Stimulated activated CD8-positive, alpha-beta memory T cell treated with anti-CD3 and anti-CD28 coated beads, Interleukin-15, amount 100 ng/mL, for 48 hours (primary cell): ENCODE results near the gene CLPTM1L.

Source experiments
- DNase-seq, 2 donors: peaks; one replicate each; pipeline ENCODE4 v3.0.0-alpha.2; 2020; ENCODE audit warnings: low read depth in 2 of 2

CLPTM1L gene

GRCh38 chr5:1315018-1315708 is 29.7 kb downstream of the CLPTM1L start:
- DNase-seq, result no peak

GRCh38 chr5:1314564-1314982 is 30.3 kb downstream of the CLPTM1L start:
- no peak for DNase-seq

DNA sequence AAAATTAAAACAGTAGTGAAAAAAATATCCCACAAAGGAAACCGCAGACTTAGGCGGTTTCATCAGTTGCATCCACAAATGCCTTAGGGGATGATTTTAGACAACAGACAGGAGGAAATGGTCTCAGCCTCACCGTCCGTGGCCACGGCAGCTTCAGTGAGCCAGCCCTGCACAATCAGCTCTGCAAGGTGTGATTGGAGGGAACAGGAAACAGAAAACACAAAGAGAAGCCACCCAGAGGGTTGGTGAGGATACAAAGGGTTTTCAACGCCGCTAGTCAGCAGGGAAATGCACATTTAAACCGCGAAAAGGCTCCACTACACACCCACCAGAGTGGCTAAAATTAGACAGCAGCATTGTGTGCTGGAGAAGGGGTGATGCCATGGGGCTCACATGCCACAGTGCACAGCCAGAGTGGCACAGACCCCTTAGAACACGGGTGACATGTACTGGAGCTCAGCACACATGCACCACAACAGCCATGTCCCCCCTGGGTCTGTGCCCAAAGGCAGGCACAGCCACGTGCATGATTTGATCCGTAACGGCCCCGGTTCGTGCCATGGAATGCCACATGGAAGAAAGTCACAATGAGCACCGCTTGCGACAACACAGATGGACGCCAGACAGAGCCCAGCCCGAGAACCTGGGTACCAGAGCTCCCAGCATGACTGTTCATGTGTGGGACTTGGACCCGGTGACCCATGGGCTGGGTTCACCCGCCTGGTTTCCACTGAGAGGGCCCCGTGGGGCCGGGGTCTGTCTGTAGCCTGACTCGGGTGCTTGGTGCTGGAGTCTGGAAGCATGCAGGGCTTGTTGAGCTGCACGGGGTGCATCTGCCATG is 31.7 kb downstream of the CLPTM1L start:
- DNase-seq, result peak in 1 of 2 donors; percentile 25

DNA sequence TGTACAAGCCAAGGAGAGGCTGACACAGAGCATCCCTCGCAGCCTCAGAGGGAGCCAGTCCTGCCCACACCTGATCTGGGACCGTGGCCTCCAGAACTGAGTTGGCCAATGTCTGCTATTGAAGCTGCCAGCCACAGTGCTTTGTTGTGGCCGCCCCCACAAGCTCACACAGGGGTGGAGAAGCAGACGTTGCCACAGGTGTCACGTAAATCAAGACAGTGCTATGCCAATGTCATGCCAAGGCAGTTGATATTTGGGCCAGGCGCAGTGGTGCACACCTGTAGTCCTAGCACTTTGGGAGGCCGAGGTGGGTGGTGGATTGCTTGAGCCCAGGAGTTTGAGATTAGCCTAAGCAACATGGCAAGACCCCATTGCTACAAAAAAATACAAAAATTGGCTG is 32.7 kb downstream of the CLPTM1L start:
- no peak for DNase-seq

GRCh38 chr5:1311439-1312055 is 33.4 kb downstream of the CLPTM1L start:
- no peak for DNase-seq

- DNase-seq, result no peak
These were observed 34.8 kb downstream of the CLPTM1L start for GRCh38 chr5:1310118-1310517.

DNA sequence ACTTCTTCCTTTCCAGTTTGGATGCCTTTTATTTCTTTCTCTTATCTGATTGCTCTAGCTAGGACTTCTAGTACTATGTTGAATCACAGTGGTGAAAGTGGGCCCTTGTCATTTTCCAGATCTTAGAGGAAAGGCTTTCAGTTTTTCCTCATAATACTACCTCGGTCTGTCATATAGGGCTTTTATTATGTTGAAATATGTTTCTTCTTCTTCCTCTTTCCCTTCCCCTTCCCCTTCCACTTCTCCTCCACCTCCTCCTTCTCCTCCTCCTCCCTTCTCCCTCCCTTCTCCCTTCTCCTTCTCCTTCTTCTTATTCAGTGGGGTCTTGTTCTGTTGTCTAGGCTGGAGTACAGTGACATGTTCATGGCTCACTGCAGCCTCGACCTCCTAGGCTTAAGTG is 40.9 kb downstream of the CLPTM1L start:
- no peak for DNase-seq

DNA sequence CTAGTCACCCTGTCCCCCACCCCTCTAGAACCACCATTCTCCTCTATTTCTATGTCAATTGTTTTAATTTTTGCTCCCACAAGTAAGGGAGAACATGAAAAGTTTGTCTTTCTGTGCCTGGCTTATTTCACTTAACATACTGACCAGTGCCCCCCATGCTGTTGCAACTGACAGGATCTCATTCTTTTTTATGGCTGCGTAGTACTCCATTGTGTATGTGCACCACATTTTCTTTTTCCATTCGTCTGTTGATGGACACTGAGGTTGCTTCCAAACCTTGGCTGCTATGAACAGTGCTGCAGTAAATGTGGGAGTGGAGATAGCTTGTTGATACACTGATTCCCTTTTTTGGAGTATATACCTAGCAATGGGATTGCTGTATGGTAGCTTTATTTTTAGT is 42.6 kb downstream of the CLPTM1L start:
- no peak for DNase-seq

- no peak for DNase-seq
These were observed 44.3 kb downstream of the CLPTM1L start for GRCh38 chr5:1300581-1301083.

DNA sequence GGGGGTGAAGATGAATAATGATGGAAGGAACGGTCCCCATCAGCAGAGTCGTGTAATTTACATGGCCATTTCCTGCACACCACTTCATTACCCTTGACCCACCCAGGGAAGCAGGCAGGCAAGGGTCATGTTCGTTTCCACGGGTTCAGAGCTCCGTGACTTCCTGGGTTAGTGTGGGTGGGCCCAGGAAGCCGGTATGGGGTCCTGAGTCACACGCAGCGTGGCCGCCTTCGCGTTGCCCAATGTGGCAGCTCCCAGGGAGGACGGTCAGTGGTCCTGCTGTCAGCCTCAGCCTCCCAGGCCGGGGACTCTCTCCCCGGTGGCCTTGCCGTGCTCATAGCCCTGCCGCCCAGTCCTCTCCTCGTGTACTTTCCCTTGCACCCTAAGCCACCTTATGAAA is 44.9 kb downstream of the CLPTM1L start:
- DNase-seq, result no peak

DNA sequence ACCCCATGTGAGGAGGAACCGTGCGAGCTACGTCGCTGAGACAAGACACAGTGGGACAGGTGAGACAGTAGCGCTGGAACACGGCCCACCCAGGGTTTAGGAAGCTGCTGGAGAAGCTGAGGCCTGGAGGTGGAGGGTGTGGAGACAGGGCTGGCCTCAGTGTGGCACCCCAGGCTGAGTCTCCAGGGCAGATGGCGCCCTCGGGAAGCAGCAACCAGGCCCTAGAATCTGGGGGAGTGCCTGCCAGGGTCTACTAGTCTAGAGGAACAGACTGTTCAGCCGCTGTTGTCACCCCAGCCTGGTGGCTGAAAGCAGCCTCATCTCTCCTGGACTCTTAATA is 45.4 kb downstream of the CLPTM1L start:
- no peak for DNase-seq

GRCh38 chr5:1298723-1299510 is 46.0 kb downstream of the CLPTM1L start:
- no peak for DNase-seq

DNA sequence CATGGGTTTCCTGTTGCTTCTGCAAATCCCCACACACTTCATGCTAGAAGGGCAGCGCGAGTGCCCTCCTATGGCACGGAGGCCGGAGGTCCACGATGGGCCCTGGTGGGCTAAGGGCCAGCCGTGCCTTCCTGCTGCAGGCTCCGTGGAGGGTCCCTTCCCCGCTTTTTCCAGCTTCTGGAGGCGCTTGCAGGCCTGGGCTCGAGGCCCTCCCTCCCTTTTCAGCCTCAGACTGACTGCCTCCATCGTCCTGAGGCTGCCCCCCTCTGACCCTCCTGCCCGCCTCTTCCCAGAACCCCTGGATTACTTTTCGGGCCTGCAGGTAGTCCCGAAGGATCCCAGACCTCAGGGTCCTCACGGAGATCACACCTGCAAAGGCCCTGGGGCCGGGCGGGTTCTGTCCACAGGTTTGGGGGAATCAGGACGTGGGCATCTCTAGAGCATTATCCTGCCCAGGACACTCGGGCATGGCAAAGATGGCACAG is 46.8 kb downstream of the CLPTM1L start:
- no peak for DNase-seq

DNA sequence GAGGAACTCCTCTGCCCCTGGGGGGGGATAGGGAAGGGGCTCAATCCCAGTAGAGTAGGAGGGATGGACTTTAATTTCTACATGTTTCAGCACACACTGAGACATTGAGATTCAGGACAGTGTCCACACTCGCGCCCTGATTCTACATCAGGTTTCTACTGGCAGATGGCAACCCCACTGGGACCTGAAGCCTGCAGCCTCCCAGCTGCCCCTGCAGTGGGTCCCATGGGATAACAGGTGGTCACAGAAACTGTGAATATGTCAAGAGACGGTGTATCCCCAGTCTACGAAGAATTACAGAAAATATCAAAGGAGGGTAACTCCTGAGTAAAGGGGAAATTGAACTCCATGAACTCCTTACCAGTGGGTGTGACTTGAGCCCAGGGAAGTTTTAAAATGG is 47.7 kb downstream of the CLPTM1L start:
- no peak for DNase-seq

DNA sequence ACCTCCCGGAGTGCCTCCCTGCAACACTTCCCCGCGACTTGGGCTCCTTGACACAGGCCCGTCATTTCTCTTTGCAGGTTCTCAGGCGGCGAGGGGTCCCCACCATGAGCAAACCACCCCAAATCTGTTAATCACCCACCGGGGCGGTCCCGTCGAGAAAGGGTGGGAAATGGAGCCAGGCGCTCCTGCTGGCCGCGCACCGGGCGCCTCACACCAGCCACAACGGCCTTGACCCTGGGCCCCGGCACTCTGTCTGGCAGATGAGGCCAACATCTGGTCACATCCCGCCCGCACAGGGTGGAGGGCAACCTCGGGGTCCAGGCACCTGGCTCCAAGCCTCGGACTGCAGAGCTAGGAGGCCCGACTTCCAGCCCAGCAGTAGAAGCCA is 49.3 kb downstream of the CLPTM1L start:
- DNase-seq, result no peak

DNA sequence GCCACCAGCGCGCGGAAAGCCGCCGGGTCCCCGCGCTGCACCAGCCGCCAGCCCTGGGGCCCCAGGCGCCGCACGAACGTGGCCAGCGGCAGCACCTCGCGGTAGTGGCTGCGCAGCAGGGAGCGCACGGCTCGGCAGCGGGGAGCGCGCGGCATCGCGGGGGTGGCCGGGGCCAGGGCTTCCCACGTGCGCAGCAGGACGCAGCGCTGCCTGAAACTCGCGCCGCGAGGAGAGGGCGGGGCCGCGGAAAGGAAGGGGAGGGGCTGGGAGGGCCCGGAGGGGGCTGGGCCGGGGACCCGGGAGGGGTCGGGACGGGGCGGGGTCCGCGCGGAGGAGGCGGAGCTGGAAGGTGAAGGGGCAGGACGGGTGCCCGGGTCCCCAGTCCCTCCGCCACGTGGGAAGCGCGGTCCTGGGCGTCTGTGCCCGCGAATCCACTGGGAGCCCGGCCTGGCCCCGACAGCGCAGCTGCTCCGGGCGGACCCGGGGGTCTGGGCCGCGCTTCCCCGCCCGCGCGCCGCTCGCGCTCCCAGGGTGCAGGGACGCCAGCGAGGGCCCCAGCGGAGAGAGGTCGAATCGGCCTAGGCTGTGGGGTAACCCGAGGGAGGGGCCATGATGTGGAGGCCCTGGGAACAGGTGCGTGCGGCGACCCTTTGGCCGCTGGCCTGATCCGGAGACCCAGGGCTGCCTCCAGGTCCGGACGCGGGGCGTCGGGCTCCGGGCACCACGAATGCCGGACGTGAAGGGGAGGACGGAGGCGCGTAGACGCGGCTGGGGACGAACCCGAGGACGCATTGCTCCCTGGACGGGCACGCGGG is 49.9 kb downstream of the CLPTM1L start, which contains the start of gene TERT:
Gene TERT (minus strand): TSS at position 234 of the 815 bp plus-strand sequence. CDS start 79 bp downstream, at position 155.
- peak; percentile 53 to 66 for DNase-seq

DNA sequence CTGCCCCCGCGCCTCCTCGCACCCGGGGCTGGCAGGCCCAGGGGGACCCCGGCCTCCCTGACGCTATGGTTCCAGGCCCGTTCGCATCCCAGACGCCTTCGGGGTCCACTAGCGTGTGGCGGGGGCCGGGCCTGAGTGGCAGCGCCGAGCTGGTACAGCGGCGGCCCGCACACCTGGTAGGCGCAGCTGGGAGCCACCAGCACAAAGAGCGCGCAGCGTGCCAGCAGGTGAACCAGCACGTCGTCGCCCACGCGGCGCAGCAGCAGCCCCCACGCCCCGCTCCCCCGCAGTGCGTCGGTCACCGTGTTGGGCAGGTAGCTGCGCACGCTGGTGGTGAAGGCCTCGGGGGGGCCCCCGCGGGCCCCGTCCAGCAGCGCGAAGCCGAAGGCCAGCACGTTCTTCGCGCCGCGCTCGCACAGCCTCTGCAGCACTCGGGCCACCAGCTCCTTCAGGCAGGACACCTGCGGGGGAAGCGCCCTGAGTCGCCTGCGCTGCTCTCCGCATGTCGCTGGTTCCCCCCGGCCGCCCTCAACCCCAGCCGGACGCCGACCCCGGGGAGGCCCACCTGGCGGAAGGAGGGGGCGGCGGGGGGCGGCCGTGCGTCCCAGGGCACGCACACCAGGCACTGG is 50.6 kb downstream of the CLPTM1L start:
- DNase-seq, result no peak

- DNase-seq, result no peak
These were observed 51.3 kb downstream of the CLPTM1L start for GRCh38 chr5:1293416-1294205.

GRCh38 chr5:1292846-1293415 is 52.0 kb downstream of the CLPTM1L start:
- no peak for DNase-seq
